HG03039 (cell line): Measurements from ENCODE around the gene FEM1B.

ENCODE experiments used
- ATAC-seq: cut with Tn5 transposase; IDR thresholded peaks from one replicate; pipeline ENCODE4 v1.9.1; 2021; ENCODE audit warnings: mild to moderate bottlenecking, moderate library complexity; ENCODE audit not compliant: unreplicated experiment

Gene FEM1B

DNA sequence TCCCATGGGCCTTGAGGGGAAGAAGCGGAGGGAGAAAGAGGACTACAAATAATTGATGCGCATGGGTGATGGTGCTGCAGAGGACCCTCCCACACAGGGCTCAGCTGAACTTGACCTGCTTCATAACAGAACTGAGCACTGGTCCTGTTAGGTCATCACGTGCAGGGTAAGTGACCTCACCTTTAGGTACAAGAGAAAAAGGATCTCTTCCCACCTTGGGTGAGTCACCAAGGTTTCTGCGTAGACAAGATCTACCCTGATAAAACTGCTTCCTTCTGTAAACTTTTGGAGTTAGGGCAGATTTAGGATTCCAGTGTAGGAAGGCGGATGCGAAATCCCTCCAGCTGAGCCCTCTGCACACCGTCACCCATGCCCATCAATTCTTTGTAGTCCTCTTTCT, 67.1 kb downstream of the FEM1B start:
- ATAC-seq, result no peak
